ENCODE data around the gene SELENON. TPM values are rescaled to one million over a fixed set of nuclear protein-coding genes. Genes with fewer than 3 reads are reported as not detected.
A peak's percentile ranks its signal among the peaks of the same experiment; 100 is the strongest.

SELENON gene
- total RNA-seq, 1 donor from 2014 or later, result 13.5 TPM

DNA sequence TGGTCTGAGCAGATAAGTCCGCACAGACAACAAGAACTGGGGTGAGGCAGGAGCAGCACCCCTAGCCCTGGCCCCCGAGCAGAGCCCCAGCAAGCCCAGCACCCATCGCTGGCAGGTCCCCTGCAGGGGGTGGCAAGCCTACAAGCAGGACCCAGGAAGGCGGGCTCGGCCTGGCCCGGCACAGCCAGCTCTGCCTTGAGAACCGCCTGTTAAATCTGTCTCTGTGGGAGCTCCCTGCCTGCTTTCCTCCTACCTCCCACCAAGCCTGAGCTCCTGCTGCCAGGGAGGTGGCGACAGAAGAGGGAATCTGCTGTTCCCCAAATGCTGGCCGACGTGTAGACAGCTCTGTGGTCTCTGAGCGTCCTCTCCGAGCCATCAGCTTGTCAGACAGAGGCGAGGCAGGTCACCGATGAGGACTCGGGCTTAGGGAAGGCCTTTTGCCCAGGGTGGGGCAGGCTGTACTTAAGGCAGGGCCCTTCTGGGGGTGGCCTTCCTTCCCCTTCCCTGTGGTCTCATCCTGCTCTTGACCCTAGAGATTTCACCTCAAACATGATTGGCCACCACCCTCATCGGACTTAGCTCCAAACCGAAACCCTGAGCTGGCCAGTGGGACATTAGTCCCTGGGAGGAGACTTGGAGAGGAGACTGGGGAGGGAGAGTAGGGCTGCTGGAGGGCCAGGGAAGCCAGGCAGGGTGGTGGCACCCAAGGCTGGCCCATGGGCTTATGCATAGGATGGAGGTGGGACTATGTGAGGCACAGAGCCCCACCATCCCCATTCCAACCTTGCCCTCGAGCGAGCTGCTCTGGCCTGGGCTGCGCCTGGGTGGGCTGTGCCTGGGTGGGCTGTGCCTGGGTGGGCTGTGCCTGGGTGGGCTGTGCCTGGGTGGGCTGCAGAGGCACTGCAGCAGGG lies 7.7 kb downstream of the SELENON start:
- DNase-seq (ENCODE audit: low spot score), result no peak
- ATAC-seq, result no peak

DNA sequence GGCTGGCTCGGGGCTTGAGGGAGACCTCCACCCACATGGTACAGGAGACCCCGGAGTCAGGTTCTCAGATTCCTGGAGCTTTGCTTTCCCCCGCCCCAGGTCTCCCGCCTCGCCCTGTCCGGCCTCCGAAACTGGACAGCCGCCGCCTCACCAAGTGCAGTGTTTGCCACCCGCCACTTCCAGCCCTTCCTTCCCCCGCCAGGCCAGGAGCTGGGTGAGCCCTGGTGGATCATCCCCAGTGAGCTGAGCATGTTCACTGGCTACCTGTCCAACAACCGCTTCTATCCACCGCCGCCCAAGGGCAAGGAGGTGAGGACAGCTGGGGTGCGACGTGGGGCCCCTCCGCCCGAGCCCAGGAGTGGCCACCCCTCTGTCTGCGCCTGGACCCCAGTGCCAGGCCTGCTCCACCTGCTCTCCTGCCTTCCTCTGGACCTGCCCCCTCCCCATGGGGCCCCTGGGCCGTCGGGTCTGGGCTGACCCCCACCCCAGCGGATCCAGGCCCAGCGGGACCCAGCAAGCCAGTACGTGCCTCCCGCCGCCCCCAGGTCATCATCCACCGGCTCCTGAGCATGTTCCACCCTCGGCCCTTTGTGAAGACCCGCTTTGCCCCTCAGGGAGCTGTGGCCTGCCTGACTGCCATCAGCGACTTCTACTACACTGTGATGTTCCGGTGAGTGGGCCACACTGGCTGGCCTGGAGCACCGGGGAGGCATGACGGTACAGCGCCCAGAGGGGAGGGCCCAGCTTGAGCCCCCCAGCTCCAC lies 8.7 kb downstream of the SELENON start:
- DNase-seq (ENCODE audit: low spot score), result no peak
- ATAC-seq, result no peak

DNA sequence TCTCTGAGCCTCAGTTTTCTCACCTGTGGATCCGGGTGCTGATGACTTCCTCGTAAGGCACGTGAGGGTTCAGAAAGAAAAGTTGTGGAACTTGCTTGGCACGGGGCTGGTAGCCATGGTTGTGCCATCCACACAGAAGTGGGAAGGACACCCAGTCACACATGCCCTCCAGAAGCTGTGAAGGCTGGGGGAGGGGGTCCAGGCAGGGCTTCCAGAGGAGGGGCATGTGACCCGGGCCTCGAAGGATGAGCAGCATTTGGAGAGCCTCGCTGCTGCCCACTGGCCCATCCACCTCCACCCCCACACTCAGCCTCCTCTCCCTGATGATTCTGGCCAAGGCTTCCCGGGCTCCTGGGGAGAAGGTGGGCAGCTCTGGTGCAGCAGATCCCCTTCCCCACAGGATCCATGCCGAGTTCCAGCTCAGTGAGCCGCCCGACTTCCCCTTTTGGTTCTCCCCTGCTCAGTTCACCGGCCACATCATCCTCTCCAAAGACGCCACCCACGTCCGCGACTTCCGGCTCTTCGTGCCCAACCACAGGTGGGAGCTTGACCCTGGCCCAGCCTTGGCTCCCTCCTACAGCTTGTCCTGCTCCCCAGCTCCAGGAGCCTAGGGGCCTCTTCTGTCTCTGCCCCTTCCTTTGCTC lies 9.4 kb downstream of the SELENON start:
- no peak for ATAC-seq
- no peak for DNase-seq (ENCODE audit: low spot score)

DNA sequence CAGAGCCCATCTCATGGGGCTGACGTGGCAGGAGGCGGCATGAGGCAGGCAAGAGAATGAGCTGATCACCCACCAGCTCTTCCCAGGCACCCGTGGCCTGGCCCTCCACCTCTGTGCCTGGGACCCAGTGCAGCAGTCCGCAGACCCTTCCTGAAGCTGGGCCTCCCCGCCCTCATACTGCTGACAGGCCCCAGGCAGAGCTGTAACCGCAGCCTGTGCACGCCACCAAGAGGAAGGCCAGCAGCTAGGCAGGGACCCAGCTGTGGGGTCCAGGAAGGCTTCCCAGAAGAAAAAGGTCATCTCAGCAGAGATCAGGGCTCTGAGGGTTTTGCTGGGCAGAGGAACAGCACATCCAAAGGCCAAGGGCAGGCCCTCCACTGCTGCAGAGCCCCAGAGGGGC lies 9.9 kb downstream of the SELENON start:
- no peak for ATAC-seq
- no peak for DNase-seq (ENCODE audit: low spot score)

DNA sequence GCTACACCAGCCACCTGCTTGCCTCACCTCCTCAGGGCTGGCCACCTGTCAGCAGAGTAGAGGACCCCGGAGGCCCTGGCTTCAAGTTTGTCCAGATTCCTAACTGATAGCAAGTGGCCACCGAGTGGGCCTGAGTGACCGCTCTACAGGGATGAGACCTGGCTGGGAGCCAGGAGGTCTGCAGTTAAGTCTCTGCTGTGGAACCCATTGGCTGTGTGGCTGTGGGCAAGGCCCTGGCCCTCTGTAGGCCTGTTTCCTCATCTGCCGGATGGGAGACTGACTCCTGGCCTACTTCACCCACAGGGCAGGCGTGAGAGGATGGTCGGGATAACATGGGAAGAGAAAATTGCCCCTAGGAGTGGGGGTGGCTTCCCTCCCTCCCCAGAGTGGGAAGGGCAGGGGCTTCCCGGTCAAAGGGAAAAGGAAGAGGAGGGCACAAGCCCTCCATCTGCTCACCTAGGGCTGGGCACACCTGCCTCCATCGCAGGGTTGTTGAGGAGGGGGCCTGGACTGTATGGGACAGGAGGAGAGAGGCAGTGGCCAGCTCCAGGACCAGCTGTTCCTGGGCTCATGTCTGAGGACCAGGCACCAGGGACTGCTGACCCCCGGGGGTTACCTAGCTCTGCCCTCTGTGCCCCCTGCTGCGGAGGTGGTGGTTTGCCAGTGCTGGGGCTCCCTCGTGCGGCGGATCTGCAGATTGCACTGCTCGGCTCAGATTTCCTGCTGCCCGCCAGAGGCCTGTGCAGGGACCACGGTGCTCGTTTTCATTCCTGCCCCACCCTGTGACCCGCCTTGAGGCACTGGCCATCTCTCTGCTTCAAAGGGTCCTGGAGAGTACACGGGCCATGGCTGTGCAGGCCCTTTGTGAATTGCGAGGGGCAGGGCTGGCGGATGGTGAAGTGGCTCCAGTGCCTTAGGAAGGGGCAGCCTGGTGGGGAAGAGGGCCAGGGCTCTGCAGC lies 10.6 kb downstream of the SELENON start:
- DNase-seq (ENCODE audit: low spot score), result peak; percentile 70
- ATAC-seq, result peak; percentile 83

DNA sequence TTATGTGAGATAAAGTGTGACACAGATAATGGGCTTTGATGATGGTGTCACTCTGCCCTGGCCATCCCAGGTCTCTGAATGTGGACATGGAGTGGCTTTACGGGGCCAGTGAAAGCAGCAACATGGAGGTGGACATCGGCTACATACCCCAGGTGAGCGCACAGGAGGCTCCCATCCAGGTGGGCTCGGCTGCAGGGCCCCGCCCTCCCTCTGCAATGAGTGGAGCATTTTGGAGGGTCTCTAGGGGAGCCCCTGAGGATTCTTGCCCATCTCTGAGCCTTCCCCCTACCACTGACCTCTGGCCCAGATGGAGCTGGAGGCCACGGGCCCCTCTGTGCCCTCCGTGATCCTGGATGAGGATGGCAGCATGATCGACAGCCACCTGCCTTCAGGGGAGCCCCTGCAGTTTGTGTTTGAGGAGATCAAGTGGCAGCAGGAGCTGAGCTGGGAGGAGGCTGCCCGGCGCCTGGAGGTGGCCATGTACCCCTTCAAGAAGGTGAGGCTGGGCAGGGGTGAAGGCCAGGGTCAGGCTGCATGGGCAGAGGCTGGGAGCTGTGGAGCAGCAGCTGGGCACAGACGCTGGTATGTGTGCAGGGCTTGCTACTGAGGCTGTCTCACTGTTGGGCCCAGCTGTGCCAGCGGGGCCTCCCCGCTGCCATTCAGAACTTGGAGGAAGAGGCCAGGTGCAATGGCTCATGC lies 11.5 kb downstream of the SELENON start:
- no peak for DNase-seq (ENCODE audit: low spot score)
- ATAC-seq, result no peak

DNA sequence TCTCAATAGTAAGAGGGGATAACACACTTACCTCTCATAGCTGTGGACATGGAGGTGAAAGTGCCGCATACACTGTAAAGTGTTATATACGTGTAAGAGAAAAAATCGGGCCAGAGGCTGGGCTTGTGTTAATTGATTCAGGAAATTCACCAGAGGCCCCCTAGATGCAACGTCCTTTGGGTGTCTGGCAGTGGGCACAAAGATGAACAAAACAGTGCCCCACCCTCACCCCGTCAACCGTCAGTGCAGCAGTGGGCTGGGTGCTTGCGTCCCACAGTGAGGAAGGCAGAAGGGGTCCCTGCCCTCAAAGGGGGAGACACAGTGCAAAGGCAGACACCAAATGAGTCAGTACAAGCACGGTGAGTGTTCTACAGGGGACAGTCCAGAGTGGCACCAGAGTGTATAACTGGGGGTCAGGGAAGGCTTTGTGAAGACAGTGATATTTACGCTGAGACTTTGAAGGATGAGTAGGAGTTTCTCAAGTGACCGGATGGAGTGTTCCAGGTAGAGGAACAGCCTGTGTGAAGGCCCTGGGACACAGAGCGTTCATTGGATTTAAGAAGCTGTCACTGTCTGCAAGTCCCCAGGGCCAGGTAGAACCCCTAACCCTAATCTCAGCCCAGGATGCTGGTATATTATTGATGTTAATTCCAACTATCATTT lies 13.2 kb downstream of the SELENON start:
- ATAC-seq (no peak), DNase-seq (ENCODE audit: low spot score) (no peak)

DNA sequence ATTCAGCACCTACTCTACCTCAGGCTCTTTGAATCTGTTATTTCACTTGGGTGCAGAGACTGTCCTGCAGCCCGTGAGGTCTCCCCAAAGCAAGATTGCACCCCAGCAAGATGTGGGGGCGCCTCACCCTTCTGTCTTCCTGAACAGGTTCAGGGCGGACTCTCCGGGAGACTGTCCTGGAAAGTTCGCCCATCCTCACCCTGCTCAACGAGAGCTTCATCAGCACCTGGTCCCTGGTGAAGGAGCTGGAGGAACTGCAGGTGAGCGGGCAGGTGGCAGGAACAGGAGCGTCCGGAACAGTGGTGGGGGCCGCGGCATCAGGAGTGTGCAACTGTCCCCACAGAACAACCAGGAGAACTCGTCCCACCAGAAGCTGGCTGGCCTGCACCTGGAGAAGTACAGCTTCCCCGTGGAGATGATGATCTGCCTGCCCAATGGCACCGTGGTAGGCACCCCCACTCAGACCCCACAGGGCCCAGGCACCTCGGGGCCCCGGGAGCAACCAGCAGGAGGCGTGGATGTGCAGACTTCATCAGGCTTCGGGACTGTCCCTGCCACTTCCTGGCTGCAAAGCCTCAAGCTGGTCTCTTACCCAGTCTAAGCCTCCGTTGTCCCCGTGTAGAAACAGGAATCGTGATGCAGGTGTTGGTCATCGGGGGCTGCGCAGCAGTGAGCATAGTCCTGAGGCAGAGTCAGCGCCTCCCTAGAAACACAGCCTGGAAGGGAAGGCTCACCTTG lies 13.9 kb downstream of the SELENON start:
- DNase-seq (ENCODE audit: low spot score) (no peak), ATAC-seq (no peak)

DNA sequence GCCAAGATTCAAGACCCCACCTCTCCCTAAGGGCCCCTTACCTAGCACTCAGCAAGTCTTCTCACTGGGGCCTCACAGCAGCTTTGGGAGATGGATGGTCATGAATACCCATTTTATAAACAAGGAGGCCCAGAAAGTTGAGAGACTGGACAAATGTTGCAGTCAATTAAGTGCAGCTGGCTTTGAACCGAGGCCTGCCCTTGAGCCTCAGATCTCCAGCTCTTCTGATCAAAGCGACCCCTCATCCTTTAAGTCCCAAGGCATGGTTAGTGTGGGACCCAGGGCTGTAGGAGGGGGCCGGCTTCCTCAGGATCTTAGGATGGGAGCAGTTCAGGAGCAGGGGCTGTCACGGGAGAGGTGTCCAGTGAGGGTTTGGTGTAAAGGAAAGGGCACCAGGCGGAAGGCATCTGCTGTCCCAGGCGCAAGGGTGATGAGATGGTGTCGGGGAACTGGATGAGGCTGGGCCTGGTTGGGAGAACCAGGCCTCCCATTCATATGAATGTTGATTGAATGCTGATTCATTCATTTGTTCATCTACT lies 14.6 kb downstream of the SELENON start:
- no peak for DNase-seq (ENCODE audit: low spot score)
- ATAC-seq, result no peak

DNA sequence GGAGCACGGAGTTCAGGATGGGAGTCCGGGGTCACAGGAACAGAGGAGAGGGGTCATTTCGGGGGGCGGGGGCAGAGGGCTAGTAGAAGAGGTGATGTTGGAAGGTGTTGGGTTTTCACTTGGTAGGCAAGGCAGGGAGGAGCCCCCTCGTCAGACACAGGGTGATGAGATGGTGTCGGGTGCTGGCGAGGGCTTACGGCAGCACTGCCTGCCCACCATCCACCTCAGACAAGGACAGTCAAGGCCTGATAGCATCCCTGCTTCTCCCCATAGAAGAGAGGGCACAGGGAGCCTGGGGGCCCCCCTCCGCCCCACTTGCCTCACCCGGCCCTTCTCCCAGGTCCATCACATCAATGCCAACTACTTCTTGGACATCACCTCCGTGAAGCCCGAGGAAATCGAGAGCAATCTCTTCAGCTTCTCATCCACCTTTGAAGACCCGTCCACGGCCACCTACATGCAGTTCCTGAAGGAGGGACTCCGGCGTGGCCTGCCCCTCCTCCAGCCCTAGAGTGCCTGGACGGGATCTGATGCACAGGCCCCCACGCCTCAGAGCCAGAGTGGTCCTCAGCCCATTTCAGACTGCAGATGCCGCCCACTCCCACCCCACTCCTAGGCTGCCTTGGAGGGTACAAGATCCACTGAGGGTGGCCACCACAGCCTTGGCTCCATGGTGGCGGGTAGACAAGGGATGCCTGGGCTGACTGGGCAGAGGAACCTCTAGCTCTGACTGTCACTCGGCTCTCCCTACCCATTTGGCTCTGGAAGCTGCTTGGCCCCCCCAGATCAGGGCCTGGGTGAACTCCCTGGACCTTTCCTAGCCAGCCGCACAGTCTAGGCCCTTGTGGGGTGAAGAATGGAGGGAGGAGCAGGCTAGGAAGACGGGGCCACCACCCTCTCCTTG lies 15.5 kb downstream of the SELENON start:
- ATAC-seq, result no peak

DNA sequence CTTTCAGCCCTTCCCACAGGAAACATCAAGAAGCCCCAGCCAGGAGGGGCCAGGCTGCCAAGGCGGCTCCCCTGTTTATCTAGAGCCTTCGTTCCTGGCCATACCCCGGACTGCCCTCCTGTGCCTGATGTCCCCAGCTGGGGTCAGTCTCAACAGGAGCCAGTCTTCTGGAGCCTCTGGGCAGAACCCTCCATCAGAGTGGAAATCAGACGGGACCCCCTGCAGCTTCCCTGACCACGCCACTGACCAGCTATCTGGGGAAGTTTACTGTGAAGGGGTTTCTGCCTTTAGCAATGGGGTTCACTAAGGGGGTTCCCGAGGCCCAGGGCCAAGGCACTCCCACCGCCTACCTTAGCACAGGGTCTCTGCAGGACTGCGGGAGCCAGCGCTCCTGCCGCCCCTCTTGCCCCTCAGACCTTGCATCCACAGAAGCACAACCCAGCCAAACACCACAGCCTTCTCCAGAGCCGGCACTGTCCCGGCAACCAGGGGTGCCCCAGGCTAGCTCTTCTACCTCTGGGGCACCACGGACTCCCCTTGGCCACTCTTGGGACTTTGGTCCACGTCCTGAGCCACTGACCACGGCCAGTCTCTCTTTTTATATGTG lies 16.2 kb downstream of the SELENON start:
- no peak for DNase-seq (ENCODE audit: low spot score)
- no peak for ATAC-seq

More for the DNA sequence above, 15.5 kb downstream of the SELENON start:
- DNase-seq (ENCODE audit: low spot score), result no peak

DNA sequence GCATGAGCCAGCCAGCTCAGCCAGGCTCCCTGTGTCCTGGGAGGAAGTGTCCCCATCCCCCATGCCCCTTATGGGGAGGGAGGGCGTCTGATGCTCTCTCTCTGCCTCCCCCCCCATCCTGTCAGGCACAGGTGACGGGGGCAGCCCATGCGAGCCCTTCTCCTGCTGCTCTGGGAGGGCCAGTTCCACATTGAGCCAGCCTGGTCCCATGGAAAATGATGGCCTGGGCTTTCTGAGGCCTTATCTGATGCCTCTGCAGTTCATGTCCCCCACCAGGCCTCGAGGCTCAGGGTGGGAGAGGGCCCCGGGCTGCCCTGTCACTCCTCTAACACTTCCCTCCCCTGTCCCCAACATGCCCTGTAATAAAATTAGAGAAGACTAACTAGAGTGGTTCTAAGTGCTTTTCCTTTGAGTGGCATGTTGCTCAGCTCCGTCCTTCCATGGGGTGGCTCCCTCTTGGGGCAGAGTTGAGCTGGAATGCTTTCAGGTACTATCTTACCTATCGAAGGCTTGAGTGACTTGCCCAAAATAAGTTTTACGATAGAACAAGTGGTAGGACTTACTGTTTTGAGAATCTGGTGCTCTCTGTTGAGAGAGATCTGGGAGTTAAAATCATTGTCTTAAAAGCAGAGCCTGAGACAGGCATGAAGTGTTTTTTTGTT lies 18.0 kb downstream of the SELENON start:
- peak; percentile 44 for DNase-seq (ENCODE audit: low spot score)
- ATAC-seq, result no peak

DNA sequence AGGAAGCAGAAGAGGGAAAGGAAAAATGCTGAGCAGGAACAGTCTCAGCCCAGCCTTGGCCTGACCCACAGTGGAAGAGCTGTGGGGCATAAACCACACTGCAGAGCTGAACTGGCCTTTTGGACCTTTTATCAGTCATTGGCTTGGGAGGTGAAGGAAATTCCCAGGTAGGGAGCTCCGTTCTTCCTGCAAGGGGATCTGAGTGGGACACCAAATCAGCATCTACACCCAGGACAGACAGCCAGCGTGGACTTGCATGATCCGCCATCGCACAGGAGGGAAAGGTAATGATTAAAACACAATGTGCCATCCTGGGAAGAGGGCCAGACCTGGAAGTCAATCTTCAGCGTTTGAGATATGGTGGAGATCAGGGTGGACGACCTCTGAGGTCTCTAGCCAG lies 18.6 kb downstream of the SELENON start:
- DNase-seq (ENCODE audit: low spot score) (no peak), ATAC-seq (peak; percentile 29)

DNA sequence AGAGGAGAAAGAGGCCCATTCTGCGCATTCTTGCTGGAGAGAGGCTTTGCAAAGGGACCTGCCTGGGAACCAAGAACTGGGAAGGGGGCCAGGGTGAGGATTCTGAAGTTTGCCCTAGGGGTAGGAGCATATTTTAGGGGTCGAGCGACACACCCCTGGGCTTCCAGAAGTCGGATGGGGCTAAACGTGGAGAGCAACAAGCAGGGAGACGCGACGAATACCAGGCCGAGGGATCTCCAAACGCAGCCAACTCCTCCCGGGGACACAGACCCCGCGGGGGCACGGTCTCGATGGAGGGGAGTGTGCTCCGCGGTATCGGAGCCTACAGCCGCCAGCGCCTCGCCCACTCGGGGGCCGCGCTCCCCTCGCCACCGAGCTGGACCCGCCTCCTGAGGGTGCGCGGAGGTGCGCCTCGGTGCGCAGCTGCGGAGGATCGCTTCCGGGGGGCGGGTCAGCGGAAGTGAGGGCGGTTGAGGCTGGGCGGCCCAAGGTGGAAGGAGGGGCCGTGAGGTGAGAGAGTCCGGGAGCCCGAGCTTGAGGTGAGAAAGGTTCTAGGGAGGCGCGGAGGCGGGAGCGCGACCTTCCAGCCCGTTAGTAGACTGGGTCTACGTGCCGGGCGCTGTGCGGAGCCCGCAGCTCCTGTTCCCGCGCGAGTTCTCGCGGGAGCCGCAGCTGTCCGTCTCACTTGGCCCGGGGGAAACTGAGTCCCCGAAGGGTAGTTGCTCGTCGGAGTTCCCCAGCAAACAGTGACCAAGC lies 19.7 kb downstream of the SELENON start, which contains the start of gene MTFR1L:
TSS of gene MTFR1L (plus strand) at position 464 of the 756 bp plus-strand sequence. CDS start 3,151 bp downstream, outside the sequence.
- peak; percentile 94 for DNase-seq (ENCODE audit: low spot score)
- ATAC-seq, result peak; percentile 84

Measured in left lobe of liver (tissue), 2 donors.